Measurements from ENCODE around the gene CD58. TPM values are rescaled to one million over a fixed set of nuclear protein-coding genes. Genes with fewer than 3 reads are reported as not detected.

Gene CD58
- total and polyA plus RNA-seq, 12 donors: 17.2 to 44.3 (median 28.9) TPM

DNA sequence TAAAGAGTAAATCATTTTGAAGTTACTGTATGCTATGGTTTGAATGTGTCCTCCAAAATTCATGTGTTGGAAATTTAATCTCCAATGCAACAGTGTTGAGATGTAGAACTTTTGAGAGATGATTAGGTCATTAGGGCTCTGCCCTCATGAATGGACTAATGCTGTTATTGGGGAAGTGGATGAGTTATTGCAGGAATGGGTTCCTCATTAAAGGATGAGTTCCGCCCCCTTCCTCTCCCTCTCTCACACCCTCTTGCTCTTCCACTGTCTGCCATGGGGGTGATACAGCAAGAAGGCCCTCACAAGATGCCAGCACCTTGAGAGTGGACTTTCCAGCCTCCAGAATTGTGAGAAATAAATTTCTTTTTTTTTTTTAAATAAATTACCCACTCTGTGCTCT is 100.2 kb downstream of the CD58 start:
- ATAC-seq: no peak
- H3K9me3 ChIP-seq: no peaks in the 10 kb centered on the region
- DNase-seq: no peak
- H3K27me3 ChIP-seq: no peaks in the 10 kb centered on the region
- H3K36me3 ChIP-seq: no peaks in the 10 kb centered on the region
- H3K27ac ChIP-seq: no peak overlapping the region
- 91 to 94% methylated on average over 1 of the region's 1 CpG for WGBS, 2 donors
- H3K4me1 ChIP-seq: peaks cover under 1 to 20% (median 10%) of the 10 kb centered on the region in 9 donors
- H3K4me3 ChIP-seq: no peak overlapping the region
- TF ChIP-seq, protein P1, sequence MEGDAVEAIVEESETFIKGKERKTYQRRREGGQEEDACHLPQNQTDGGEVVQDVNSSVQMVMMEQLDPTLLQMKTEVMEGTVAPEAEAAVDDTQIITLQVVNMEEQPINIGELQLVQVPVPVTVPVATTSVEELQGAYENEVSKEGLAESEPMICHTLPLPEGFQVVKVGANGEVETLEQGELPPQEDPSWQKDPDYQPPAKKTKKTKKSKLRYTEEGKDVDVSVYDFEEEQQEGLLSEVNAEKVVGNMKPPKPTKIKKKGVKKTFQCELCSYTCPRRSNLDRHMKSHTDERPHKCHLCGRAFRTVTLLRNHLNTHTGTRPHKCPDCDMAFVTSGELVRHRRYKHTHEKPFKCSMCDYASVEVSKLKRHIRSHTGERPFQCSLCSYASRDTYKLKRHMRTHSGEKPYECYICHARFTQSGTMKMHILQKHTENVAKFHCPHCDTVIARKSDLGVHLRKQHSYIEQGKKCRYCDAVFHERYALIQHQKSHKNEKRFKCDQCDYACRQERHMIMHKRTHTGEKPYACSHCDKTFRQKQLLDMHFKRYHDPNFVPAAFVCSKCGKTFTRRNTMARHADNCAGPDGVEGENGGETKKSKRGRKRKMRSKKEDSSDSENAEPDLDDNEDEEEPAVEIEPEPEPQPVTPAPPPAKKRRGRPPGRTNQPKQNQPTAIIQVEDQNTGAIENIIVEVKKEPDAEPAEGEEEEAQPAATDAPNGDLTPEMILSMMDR (IDR thresholded peaks at IDR 0.05): no peak
- intact Hi-C loops (cut with DNase I): no loop called here

DNA sequence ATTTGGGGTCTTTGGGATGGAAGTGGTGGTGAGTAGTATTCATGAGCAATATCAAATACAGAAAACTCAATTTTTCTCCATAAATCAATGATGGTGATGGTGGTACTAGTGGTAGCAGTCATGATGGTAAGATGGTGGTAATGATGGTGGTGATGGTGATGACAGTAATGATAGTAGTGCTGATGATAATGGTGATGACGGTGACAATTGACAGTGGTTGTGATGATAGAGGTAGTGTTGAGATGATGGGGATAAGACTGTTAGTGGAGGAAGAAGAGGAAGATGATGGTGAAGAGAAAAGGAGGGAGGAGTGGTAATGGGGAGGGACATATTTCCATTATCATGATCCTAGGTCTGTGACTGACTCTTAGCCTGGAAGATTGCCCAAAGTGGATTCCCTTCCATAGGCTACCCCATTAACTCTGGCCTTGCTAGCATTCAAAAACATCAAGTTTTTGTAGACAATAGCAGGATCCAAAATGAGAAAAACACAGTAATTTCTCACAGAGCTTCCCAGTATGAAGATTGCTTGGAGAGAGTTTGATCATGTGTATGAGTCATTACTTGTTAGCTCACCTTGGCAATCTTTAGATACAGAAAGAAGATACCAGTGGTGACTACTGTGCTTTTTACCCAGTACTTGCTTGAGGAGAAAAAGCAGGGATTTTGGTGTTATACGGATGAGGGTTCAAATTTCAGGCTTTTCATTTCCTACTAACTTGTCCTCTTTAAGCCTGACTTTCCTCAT is 103.8 kb downstream of the CD58 start:
- Histone ChIP-seq H3K9me3 (no peaks in the 10 kb centered on the region), H3K27ac (no peak overlapping the region), H3K27me3 (no peaks in the 10 kb centered on the region), H3K4me3 (no peak overlapping the region), H3K4me1 (peaks cover 0 to 6% (median 0%) of the 10 kb centered on the region in 9 donors), H3K36me3 (no peaks in the 10 kb centered on the region)
- TF ChIP-seq, protein P1 (IDR thresholded peaks at IDR 0.05): no peak
- DNase-seq (no peak), ATAC-seq (no peak)
- WGBS, 2 donors: 94 to 95% methylated on average over 2 of the region's 2 CpGs
- intact Hi-C loops (cut with DNase I): loop anchor here in 1 of 10 donors (5.0 kb wide), 1 partner anchor 50 kb away; no protein-coding TSS in a partner anchor

DNA sequence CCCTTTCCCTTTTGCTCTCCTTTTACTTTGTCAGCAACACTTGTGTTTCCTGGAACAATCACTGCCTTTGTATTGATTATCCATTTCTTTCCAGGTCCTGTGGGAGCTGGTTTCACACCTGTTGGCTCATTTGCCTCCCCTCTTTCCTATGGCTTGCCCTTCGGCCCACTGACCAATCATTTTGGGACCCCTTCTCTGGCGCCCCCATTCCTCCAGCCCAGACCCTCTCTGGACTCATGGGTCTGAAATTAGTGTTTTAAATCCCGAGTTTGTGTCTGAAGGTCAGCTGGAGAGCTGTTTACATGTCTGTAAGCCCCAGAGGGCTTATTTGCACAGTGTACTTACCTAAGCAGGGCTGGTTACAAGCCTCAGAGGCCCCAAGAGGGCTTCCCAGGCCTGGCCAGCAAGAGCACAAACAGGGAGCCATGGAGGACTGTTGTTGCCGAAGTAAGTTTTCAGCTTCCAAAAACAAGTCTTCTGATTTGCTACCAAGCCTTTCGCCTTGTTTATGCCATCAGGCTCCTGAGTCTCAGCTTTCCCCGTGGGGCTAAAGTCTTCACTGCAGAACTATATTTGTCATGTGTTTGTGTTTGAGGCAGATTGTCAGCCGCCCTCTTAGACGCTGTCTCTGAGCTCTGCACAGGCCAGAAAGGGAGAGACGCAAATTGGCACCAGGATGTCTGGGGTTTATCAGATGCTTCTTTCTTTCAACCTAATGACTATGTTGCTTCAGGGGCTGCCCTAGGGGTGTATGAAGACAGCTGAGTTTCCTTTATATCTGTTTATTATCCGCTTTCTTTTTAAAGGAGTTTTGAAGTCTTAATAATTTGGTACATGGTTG is 104.8 kb downstream of the CD58 start:
- Histone ChIP-seq H3K4me3 (no peak overlapping the region), H3K27ac (no peak overlapping the region), H3K4me1 (peaks cover 0 to 6% (median 0%) of the 10 kb centered on the region in 9 donors), H3K36me3 (no peaks in the 10 kb centered on the region), H3K27me3 (no peaks in the 10 kb centered on the region), H3K9me3 (no peaks in the 10 kb centered on the region)
- TF ChIP-seq, protein P1 (IDR thresholded peaks at IDR 0.05): no peak
- DNase-seq (no peak), ATAC-seq (peak in 3 of 8 donors; percentile 30 to 55 (median 41))
- WGBS, 2 donors: 57 to 58% methylated on average over 10 of the region's 10 CpGs
- intact Hi-C loops (cut with DNase I): loop anchor here in 1 of 10 donors (5.0 kb wide), 1 partner anchor 49 kb away; no protein-coding TSS in a partner anchor

DNA sequence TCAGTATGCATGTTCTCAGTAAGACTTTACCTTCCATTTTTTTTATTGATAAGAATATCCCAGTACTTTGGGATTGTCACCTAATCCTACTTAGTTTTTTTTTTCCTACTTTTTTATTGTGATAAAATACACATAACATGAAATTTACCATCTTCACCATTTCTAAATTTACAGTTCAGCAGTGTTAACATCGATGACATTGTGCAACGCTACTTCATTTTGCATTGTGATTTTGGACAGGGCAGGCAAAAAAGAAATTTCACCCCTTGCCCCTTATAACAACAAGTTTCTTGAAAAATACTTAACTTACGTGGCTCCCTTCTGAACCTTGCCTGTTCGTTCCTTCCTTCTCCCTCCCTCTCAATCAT is 105.4 kb downstream of the CD58 start:
- ATAC-seq: no peak
- H3K27me3 ChIP-seq: no peaks in the 10 kb centered on the region
- H3K27ac ChIP-seq: no peak overlapping the region
- 90 to 93% methylated on average over 4 of the region's 4 CpGs for WGBS, 2 donors
- no peaks in the 10 kb centered on the region for H3K9me3 ChIP-seq
- H3K4me1 ChIP-seq: peaks cover 0 to 6% (median 0%) of the 10 kb centered on the region in 9 donors
- H3K4me3 ChIP-seq: no peak overlapping the region
- intact Hi-C loops (cut with DNase I): loop anchor here in 1 of 10 donors (5.0 kb wide), 1 partner anchor 48 kb away; no protein-coding TSS in a partner anchor
- TF ChIP-seq, protein P1 (IDR thresholded peaks at IDR 0.05): no peak
- H3K36me3 ChIP-seq: no peaks in the 10 kb centered on the region
- no peak for DNase-seq
